DND-41 (cell line): ENCODE results near the gene ABCD3.

Experiments used
- CTCF ChIP-seq: IDR thresholded peaks from 2 replicates; pipeline ENCODE4 v1.5.1; 2012; ENCODE audit warnings: borderline replicate concordance, low read length, moderate library complexity, mild to moderate bottlenecking; ENCODE audit not compliant: poor library complexity, severe bottlenecking; ENCODE audit errors: extremely low read depth
- EZH2 ChIP-seq: IDR thresholded peaks from 3 replicates; pipeline ENCODE4 v1.6.1; 2012; ENCODE audit warnings: borderline replicate concordance, low read depth, mild to moderate bottlenecking, moderate library complexity, low read length, inconsistent platforms; ENCODE audit not compliant: severe bottlenecking

- TF ChIP-seq CTCF (no peak), EZH2 (no peak)
Observed at GRCh38 chr1:94501426-94501825, 83.2 kb downstream of the ABCD3 start.
